GM21381 (cell line): ENCODE measurements around the gene SCAPER.
"Not testable (repeated sequence)": the region's sequence is repeated elsewhere in the genome, so short reads cannot be mapped to it uniquely, and the experiment has no call there.

Experiments used
- ATAC-seq: cut with Tn5 transposase; IDR thresholded peaks from one replicate; pipeline ENCODE4 v1.9.1; 2021; ENCODE audit warnings: mild to moderate bottlenecking, moderate library complexity; ENCODE audit not compliant: unreplicated experiment

The SCAPER gene

DNA sequence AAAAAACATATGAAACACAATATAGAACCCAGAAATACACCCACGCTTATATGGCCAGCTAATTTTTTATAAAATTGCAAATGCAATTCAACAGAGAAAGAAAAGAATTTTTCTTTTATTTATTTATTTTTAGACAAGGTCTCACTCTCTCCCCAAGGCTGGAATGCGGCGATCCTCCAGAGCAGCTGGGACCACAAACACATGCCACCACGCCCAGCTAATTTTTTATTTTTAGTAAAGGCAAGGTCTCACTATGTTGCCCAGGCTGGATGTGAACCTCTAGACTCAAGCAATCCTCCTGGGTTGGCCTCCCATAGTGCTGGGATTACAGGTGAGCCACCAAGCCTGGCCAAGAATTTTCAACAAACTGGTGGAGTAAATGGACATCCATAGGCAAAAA is 117.9 kb downstream of the SCAPER start:
- ATAC-seq = no peak

DNA sequence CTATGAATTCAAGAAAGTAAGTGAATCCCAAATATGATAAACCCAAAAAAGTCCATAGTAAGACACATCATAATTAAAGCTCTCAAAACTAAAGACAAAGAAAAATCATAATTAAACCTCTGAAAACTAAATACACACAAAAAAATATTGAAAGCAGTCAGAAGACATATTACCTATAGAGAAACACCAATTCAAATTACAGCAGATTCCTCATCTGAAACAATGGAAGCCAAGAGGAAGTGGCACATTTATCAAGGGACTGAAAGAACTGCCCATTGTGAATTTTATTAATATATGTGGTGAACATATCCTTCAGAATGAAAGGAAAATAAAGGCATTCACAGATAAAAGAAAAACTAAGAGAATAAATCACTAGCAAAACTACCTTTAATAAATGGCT is 128.2 kb downstream of the SCAPER start:
- ATAC-seq = no peak

GRCh38 chr15:76776480-76776879 is 128.7 kb downstream of the SCAPER start:
- no peak for ATAC-seq

DNA sequence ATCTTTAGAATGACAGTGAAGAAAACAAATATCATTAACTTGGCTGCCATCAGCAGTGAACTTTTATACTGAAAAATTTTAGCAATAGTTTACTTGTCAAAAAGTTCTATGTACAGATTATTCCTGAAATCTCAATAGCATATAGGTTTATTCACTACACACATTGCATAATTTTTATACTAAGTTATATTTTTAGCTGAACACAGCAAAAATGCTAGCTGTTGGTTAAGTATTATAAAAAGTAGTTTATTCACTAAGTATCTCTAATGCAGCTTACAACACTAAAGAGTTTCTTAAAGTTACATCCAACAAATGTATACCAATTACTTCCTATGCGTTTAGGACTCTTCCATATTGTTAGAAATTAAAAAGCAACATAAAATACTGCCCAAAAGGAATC is 131.9 kb downstream of the SCAPER start:
- ATAC-seq = no peak

GRCh38 chr15:76772776-76773175 is 132.4 kb downstream of the SCAPER start:
- ATAC-seq = no peak

- no peak for ATAC-seq
Observed at GRCh38 chr15:76764004-76764403, 141.1 kb downstream of the SCAPER start.

GRCh38 chr15:76763554-76763953 is 141.6 kb downstream of the SCAPER start:
- no peak for ATAC-seq

DNA sequence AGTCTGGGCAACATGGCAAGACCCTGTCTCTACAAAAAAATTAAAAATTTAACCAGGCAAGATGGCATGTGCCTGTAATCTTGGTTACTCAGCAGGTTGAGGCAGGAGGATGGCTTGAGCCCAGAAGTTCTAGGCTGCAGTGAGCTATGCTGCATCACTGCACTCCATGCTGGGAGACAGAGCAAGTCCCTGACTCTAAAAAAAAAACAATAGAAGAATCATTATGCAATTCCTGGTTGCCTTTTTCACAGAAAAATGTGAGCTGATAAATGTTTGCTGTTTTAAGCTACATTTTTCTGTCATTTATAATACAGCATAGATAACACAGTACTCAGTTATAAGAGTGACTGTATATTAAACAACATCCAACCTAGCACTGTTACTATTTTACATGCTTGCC is 148.8 kb downstream of the SCAPER start:
- no peak for ATAC-seq

DNA sequence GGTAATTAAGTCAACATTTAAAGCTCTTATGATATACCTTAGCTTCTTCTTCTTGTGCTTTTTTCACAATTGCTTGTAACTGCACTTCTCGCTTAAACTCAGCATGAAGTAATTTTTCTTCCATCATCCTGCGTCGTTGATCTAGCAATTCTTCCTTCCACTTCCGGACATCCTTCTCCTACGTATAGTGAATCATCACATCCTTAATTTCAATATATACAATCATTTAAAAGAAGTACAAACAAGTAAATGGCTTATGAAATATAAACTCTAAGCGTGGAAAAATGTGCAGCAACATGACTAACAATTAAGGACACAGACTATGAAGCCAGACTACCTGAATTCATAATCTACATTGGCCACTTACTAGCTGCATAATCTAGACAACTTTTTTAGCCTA is 151.4 kb downstream of the SCAPER start:
- no peak for ATAC-seq

DNA sequence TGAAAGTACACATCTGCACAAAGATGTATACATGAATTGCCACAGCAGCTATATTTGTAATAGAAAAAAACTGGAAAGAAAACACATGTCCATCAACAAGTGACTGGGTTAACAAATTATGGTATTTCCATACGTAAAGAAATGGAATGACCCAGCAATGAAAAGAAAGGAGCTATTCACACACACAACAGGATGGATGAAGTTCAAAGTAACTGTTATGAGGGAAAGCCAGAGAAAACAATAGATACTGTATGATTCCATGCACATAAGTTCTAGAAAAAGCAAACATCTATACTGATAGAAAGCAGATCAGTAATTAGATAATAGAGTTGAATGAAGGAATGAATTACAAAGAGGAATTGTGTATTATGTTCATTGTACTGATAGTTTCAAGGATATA is 152.0 kb downstream of the SCAPER start:
- ATAC-seq = no peak

GRCh38 chr15:76752549-76752948 is 152.6 kb downstream of the SCAPER start:
- no peak for ATAC-seq

DNA sequence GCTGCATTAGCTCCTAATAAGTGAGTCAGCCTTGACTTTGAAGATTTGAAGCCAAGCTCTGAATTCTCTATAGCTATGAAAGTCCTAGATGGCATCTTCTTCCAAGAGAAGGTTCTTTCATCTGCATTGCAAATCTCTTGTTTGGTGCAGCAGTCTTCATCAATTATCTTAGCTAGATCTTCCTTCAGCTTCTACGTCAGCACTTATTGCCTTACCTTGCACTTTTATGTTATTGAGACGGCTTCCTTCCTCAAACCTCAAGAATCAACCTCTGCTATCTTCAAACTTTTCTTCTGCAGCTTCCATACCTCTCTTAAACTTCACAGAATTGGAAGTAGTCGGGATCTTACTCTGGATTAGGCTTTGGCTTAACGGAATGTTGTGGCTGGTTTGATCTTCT is 167.6 kb downstream of the SCAPER start:
- ATAC-seq = no peak

- not testable (repeated sequence) for ATAC-seq
Observed at GRCh38 chr15:76732321-76732720, 172.8 kb downstream of the SCAPER start.

GRCh38 chr15:76730262-76730661 is 174.9 kb downstream of the SCAPER start:
- ATAC-seq = no peak

DNA sequence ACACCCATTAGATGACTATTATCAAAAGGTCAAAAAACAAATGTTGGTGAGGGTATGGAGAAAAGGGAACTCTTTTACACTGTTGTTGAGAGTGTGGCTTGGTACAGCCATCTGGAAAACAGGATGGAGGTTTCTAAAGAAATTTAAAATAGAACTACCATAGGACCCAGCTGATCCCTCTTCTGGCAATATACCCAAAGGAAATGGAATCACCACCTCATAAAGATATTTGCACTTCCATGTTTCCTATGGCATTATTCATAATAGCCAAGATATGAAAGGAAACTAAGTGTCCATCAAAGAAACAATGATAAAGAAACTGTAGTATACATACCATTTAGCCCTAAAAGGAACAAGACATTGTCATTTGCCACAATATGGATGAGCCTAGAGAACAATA is 186.3 kb downstream of the SCAPER start:
- no peak for ATAC-seq

DNA sequence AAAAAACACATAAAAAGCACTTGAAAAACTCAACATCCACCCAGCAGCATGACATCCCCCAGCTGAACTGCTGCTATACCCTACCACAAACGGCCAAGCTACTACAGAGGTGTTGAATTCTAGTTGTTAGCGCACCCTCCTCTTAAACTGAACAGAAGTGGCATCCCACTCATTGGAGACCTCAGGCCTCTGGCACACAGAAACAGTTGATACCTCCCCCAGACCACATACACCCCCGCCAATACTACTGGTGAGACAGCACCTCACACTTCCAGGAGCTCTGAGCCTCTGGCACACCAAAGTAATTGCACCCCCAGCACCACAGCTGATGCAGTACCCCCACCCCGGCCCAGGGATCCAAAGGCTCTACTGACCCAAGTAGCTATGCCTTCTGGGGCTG is 190.2 kb downstream of the SCAPER start:
- no peak for ATAC-seq

GRCh38 chr15:76711351-76711827 is 193.8 kb downstream of the SCAPER start:
- ATAC-seq = peak; percentile 74

DNA sequence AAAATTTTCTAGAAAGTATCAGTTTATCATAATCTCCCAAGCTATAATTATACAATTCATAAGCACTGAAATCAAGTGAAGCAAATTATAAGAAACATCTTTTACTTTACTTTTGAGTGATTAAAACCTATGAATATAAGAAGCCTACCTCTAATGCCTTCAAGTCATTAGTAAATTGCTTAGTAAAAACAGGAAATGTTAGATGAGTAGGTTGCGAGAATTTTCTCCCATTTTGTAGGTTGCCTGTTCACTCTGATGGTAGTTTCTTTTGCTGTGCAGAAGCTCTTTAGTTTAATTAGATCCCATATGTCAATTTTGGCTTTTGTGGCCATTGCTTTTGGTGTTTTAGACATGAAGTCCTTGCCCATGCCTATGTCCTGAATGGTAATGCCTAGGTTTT is 201.1 kb downstream of the SCAPER start:
- ATAC-seq = not testable (repeated sequence)

- ATAC-seq = no peak
Observed at GRCh38 chr15:76696840-76697239, 208.3 kb downstream of the SCAPER start.

DNA sequence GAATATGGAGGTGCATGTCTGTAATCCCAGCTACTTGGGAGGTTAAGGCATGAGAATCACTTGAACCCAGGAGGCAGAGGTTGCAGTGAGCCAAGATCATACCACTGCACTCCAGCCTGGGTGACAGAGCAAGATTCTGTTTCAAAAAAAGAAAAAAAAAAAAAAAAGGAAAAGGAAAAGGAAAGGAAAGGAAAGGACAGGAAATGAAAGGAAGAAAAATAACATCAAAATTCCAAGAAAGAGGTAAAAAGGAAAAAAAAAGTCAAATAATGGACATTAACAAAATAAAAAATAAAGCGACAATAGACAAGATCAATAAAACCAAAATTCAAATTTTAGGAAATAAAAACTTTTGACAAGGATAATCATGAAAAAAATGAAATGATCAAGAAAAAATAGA is 212.6 kb downstream of the SCAPER start:
- not testable (repeated sequence) for ATAC-seq

- ATAC-seq = not testable (repeated sequence)
Observed at GRCh38 chr15:76687592-76687991, 217.5 kb downstream of the SCAPER start.

DNA sequence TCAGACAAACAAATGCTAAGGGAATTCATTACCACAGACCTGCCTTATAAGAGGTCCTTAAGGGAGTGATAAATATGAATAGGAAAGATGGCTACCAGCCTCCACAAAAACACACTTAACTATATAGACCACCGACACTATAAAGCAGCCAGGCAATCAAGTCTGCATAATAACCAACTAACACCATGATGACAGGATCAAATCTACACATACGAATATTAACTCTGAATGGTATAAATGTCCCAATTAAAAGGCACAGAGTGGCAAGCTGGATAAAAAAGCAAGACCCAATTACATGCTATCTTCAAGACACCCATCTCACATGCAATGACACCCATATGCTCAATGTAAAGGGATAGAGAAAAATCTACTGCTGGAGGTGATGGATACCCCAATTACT is 221.1 kb downstream of the SCAPER start:
- ATAC-seq = no peak

DNA sequence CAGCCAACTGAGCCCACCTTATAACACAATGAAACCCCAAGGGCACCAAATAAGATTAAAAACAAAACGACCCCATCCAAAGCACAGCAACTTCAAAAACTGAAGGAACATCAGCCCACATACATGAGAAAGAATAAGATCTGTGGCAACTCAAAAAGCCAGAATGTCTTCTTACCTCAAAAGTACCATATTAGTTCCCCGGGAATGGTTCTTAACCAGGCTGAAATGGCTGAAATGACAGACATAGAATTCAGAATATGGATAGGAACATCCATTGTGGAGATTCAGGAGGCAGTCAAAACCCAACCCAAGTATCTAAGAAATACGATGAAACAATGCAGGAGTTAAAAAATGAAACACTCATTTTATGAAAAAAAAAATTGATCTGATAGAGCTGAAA is 222.3 kb downstream of the SCAPER start:
- no peak for ATAC-seq

GRCh38 chr15:76682259-76682658 is 222.9 kb downstream of the SCAPER start:
- no peak for ATAC-seq
